AG09309 (cell line): ENCODE measurements around the gene TSHZ3.

Experiments used
- DNase-seq: peaks from one replicate; pipeline ENCODE4 v3.0.0-alpha.2; 2010; ENCODE audit warnings: low read depth
- H3K4me3 ChIP-seq: 2 replicates; pipeline ENCODE4 v1.5.1; 2011; ENCODE audit warnings: mild to moderate bottlenecking, low read depth, low read length, moderate library complexity; ENCODE audit not compliant: control insufficient read depth
- TF ChIP-seq, protein P1 (sequence below): IDR thresholded peaks from 2 replicates; pipeline ENCODE4 v1.5.1; 2011; ENCODE audit warnings: mild to moderate bottlenecking, low read depth, low read length, inconsistent platforms; ENCODE audit not compliant: insufficient read depth, control insufficient read depth; ENCODE audit errors: missing control alignments

TSHZ3 gene

DNA sequence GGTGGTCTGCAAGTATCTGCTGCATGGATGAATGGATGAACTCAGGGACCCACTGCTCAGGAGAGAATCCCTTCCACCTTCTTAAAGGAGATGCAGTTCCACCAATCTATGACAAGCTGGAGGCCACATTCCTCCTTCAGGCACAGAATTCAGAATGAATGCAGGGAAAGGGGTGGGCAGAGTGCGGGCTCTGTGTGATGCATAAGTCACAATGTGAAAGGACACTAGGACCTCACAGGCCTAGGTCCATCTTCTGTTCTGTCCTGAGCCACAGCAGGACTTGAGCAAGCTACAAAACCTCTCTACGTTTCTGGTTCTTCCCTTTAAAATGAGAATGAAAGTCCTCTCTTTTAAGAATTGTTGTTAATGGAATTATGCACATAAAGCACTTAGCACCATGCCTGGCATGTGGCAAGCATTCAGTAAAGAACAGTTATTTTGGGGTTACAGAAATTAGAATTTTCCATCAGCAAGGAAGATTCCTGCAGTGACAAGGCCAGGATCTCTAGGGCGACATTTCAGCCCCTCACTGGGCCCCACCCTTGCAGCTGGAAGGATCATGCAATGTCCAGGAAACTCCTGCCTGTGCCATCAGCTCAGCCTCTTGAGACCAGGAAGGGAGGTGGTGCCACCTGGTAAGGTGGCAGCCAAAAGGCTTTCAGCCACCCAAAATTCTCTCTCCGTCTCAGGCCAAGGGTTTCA is 38.7 kb downstream of the TSHZ3 start:
- no peak for DNase-seq
- TF ChIP-seq, protein P1, sequence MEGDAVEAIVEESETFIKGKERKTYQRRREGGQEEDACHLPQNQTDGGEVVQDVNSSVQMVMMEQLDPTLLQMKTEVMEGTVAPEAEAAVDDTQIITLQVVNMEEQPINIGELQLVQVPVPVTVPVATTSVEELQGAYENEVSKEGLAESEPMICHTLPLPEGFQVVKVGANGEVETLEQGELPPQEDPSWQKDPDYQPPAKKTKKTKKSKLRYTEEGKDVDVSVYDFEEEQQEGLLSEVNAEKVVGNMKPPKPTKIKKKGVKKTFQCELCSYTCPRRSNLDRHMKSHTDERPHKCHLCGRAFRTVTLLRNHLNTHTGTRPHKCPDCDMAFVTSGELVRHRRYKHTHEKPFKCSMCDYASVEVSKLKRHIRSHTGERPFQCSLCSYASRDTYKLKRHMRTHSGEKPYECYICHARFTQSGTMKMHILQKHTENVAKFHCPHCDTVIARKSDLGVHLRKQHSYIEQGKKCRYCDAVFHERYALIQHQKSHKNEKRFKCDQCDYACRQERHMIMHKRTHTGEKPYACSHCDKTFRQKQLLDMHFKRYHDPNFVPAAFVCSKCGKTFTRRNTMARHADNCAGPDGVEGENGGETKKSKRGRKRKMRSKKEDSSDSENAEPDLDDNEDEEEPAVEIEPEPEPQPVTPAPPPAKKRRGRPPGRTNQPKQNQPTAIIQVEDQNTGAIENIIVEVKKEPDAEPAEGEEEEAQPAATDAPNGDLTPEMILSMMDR = no peak
- no peak overlapping the region for H3K4me3 ChIP-seq

DNA sequence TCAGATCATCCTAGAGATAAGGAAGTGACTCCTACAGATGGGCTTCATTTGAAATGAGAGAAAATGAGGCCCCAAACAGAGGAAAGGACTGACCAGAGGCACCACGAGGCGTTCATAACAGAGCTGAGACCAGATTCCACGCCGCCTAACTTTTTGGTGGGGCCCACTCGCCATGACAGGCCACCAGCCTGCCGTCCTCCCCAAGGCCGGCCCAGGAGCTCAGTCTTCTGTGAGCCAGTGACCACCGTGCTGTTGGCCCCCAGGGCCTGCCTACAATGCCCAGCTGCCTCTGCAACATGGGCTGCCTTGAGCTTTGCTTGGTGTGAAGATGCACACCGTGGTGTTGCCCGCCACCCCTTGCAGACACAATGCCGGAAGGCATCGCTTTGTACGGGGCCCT is 40.5 kb downstream of the TSHZ3 start:
- no peak for DNase-seq
- H3K4me3 ChIP-seq = no peak overlapping the region
- TF ChIP-seq, protein P1 = no peak

DNA sequence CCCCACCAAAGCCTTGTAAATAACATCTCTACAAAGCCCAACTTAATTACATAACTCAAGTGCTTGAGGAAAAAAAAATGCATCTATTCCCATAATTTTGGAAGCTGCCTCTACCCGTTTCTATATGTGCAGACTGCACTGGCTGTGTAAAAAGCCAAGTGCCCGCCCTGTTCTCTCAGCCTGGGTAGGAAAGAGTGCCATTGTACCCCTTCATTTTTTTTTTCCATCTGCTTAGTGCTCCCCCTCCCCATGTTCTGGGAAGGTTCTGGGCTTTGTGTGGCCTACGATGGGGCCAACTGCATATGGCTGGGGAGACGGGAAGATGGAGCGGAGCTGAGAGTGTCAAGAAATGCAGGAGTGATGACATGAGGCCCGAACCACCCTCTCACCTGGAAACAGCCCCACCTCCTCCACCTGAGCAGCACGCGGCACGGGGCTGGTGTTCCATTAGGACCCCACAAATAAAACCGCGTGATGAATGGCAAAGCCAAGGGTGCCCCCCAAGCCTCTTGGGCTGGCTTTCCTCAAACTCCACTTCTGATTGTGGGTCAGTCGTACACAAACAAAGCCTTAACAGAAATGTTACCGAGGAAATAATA is 42.1 kb downstream of the TSHZ3 start:
- no peak for DNase-seq
- TF ChIP-seq, protein P1 = no peak

GRCh38 chr19:31306006-31306753 is 43.1 kb downstream of the TSHZ3 start:
- H3K4me3 ChIP-seq = no peak overlapping the region
- TF ChIP-seq, protein P1 = no peak
- no peak for DNase-seq

More for the DNA sequence above, 42.1 kb downstream of the TSHZ3 start:
- H3K4me3 ChIP-seq = no peak overlapping the region

DNA sequence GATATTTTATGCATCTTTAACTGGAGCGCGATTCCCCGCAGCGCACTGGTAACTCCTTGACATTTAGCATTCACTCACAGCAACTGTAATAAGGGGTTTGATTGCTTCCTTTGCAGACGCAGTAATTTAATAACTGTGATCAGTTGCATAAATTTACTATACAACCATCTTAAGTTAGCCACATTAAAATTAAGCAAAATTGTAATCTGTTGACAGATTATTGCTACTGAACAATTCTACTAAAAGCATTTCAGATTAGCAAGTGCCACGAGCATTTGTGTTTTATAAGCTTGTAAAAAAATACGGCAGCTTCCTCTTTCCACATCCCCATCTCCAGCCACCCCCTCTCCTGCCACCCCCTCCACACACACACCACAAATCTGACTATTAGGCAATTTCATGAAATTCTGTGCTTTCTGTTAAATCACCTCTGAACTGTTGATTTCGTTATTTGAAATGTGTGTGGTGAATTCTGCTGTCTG is 44.4 kb downstream of the TSHZ3 start:
- TF ChIP-seq, protein P1 = no peak
- DNase-seq = peak; percentile 63
- no peak overlapping the region for H3K4me3 ChIP-seq

DNA sequence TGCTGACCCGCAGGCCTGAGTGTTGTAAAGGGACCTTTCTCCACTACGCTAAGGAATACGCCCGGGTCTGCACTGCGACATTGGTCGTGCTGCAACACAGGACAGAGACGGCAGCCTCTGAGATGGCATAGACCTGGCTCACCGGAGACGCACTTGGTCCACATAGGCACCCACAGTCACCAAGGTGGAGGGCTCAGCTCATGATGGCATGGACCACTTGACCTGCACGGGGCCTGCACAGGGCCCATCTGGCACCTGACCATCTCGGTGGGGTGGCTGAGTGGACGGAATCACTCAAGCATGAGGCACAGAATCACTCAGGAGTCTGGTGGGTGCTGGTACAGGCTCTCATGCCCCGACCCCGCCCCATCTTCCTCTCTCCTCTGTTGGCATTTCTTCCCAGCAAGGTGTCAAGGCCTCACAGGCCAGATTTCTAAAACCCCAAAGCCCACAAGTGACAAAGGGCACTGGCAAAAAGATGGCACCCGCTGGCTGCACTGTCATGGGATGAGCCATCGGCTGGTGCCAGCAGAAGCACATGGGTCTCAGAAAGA is 45.9 kb downstream of the TSHZ3 start:
- no peak overlapping the region for H3K4me3 ChIP-seq
- TF ChIP-seq, protein P1 = no peak
- DNase-seq = no peak
